DOHH2 (cell line): ENCODE results near the gene METRN.

Experiments used
- CTCF ChIP-seq: fragments of 200-600 bp; sonication (generic); IDR thresholded peaks from one replicate; pipeline ENCODE4 v1.5.1; 2014; ENCODE audit warnings: antibody characterized with exemption, mild to moderate bottlenecking, low read depth, low read length; ENCODE audit not compliant: poor library complexity, severe bottlenecking
- EZH2phosphoT487 ChIP-seq: fragments of 200-600 bp; sonication (generic); IDR thresholded peaks from 2 replicates; pipeline ENCODE4 v1.6.1; 2017; ENCODE audit warnings: borderline replicate concordance, mild to moderate bottlenecking, antibody characterized with exemption, low read length, moderate library complexity, mixed read lengths

- TF ChIP-seq CTCF (no peak), EZH2phosphoT487 (no peak)
These were observed 15.1 kb downstream of the METRN start for GRCh38 chr16:729768-730665.
